OCI-LY1 (cell line): ENCODE measurements around the gene RDH5.

Experiments
- EZH2 ChIP-seq: fragments of 200-600 bp; sonication (generic), shearing (Covaris generic); IDR thresholded peaks from 2 replicates; pipeline ENCODE4 v1.8.0; 2017; ENCODE audit warnings: borderline replicate concordance, mixed run types, mild to moderate bottlenecking, antibody characterized with exemption, low read length, moderate library complexity, mixed read lengths
- TF ChIP-seq, protein P1 (sequence below): fragments of 200-600 bp; sonication (generic), shearing (Covaris generic); IDR thresholded peaks from 2 replicates; pipeline ENCODE4 v1.5.1; 2017; ENCODE audit warnings: mild to moderate bottlenecking, antibody characterized with exemption, low read length, moderate library complexity, mixed read lengths

DNA sequence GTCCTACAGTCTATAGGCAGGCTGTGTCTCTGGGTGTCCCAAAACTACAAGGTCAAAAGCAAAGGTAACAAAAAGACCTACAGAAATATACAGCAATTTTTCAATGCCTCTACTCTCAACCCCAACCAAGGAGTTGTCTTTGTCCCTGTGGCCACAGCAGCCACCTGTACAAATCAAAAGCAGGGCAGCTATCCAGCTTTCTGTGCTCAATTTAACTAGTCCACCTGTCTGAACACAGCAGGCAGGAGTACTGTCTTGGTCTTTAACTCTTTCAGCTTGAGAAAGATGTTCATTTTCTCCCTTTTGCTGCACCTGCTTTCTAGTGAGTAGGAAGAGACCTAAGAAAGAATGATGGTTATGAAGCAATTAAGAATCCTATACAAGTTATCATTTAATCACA lies 42.5 kb downstream of the RDH5 start:
- TF ChIP-seq, protein P1, sequence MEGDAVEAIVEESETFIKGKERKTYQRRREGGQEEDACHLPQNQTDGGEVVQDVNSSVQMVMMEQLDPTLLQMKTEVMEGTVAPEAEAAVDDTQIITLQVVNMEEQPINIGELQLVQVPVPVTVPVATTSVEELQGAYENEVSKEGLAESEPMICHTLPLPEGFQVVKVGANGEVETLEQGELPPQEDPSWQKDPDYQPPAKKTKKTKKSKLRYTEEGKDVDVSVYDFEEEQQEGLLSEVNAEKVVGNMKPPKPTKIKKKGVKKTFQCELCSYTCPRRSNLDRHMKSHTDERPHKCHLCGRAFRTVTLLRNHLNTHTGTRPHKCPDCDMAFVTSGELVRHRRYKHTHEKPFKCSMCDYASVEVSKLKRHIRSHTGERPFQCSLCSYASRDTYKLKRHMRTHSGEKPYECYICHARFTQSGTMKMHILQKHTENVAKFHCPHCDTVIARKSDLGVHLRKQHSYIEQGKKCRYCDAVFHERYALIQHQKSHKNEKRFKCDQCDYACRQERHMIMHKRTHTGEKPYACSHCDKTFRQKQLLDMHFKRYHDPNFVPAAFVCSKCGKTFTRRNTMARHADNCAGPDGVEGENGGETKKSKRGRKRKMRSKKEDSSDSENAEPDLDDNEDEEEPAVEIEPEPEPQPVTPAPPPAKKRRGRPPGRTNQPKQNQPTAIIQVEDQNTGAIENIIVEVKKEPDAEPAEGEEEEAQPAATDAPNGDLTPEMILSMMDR, result no peak
- no peak for TF ChIP-seq EZH2
